Progenitor cell of endocrine pancreas (in vitro differentiated cells): Measurements from ENCODE around the gene TFF2. TPM values are rescaled to one million over a fixed set of nuclear protein-coding genes. Genes with fewer than 3 reads are reported as not detected.

Experiments
- DNase-seq: peaks from one replicate; pipeline ENCODE4 v3.0.0; 2021; ENCODE audit warnings: low spot score; ENCODE audit not compliant: unreplicated experiment
- H3K27ac Mint-ChIP-seq: 2 replicates; pipeline ENCODE4 v1.8.0; 2021; ENCODE audit warnings: mild to moderate bottlenecking, moderate library complexity, mixed read lengths
- H3K27me3 Mint-ChIP-seq: 2 replicates; pipeline ENCODE4 v1.8.0; 2021; ENCODE audit warnings: mixed read lengths
- H3K36me3 Mint-ChIP-seq: 2 replicates; pipeline ENCODE4 v1.8.0; 2022; ENCODE audit warnings: mixed read lengths; ENCODE audit not compliant: insufficient read depth
- H3K4me1 Mint-ChIP-seq: 2 replicates; pipeline ENCODE4 v1.8.0; 2021; ENCODE audit warnings: low read depth, mixed read lengths
- H3K4me3 Mint-ChIP-seq: 2 replicates; pipeline ENCODE4 v1.8.0; 2021; ENCODE audit warnings: low read depth, mild to moderate bottlenecking, moderate library complexity, mixed read lengths
- H3K9me3 Mint-ChIP-seq: 2 replicates; pipeline ENCODE4 v1.8.0; 2021; ENCODE audit warnings: low read depth, mixed read lengths
- CTCF ChIP-seq: fragments of 200-600 bp; sonication (generic); IDR thresholded peaks from one replicate; pipeline ENCODE4 v1.5.0; 2021; ENCODE audit warnings: antibody characterized with exemption, mild to moderate bottlenecking; ENCODE audit not compliant: unreplicated experiment
- total RNA-seq: library from RNA; stranded (reverse); gene quantifications from 2 replicates; pipeline ENCODE4 v1.2.1, GENCODE V29; 2021

Gene TFF2
- total RNA-seq, 1 donor from 2014 or later, result not detected

DNA sequence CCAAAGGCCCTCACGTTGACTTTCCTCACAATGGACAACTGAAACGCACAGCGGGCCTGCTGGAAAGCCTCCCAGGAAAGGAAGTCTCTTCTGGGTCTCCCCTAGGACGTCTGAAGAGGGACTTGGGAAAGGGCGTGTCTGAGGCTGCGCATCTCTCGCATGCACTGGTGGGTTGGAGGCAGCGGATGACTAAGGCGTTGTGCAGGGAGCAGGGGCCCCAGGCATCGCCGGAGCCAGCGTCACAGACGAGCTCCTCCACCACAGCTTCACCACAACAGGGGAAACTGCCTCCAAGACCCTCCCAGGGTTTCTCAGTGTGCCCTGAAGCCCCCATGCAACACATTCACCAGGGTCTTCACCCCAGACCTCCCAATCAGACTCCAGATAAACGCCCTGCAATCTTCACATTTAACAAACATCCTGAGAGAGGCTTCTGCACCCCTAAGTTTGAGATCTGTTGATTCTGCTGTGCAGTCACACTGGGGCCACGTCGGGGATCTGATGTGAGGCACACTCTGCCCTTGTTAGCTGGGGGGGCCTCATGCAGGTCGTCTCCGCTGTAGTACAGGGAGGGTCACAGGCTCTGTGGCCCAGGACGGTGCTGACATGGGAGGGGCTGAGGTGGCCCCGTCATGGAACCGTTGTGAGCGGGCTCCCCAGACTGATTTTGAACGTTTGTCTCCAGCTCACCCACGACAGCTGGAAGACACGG lies 22.6 kb upstream of the TFF2 start:
- H3K27ac Mint-ChIP-seq, result no peak overlapping the region
- H3K36me3 Mint-ChIP-seq, result peaks cover 5% of the 10 kb centered on the region
- H3K9me3 Mint-ChIP-seq, result no peaks in the 10 kb centered on the region
- no peak for TF ChIP-seq CTCF
- peaks cover 23% of the 10 kb centered on the region for H3K27me3 Mint-ChIP-seq
- H3K4me3 Mint-ChIP-seq, result no peak overlapping the region
- DNase-seq, result no peak
- H3K4me1 Mint-ChIP-seq, result peaks cover 22% of the 10 kb centered on the region

- peak overlapping the region; percentile 85 for H3K27ac Mint-ChIP-seq
- DNase-seq, result no peak
- peaks cover 3% of the 10 kb centered on the region for H3K36me3 Mint-ChIP-seq
- no peaks in the 10 kb centered on the region for H3K9me3 Mint-ChIP-seq
- H3K4me3 Mint-ChIP-seq, result no peak overlapping the region
- TF ChIP-seq CTCF, result no peak
- peaks cover 16% of the 10 kb centered on the region for H3K27me3 Mint-ChIP-seq
- peaks cover 19% of the 10 kb centered on the region for H3K4me1 Mint-ChIP-seq
These were observed 20.3 kb upstream of the TFF2 start for GRCh38 chr21:42370894-42371654.

- H3K4me1 Mint-ChIP-seq, result peaks cover 13% of the 10 kb centered on the region
- H3K9me3 Mint-ChIP-seq, result no peaks in the 10 kb centered on the region
- no peak overlapping the region for H3K4me3 Mint-ChIP-seq
- peaks cover 16% of the 10 kb centered on the region for H3K27me3 Mint-ChIP-seq
- no peak overlapping the region for H3K27ac Mint-ChIP-seq
- peaks cover 3% of the 10 kb centered on the region for H3K36me3 Mint-ChIP-seq
- no peak for DNase-seq
- TF ChIP-seq CTCF, result peak; percentile 11
These were observed 19.0 kb upstream of the TFF2 start for GRCh38 chr21:42369821-42370220.

DNA sequence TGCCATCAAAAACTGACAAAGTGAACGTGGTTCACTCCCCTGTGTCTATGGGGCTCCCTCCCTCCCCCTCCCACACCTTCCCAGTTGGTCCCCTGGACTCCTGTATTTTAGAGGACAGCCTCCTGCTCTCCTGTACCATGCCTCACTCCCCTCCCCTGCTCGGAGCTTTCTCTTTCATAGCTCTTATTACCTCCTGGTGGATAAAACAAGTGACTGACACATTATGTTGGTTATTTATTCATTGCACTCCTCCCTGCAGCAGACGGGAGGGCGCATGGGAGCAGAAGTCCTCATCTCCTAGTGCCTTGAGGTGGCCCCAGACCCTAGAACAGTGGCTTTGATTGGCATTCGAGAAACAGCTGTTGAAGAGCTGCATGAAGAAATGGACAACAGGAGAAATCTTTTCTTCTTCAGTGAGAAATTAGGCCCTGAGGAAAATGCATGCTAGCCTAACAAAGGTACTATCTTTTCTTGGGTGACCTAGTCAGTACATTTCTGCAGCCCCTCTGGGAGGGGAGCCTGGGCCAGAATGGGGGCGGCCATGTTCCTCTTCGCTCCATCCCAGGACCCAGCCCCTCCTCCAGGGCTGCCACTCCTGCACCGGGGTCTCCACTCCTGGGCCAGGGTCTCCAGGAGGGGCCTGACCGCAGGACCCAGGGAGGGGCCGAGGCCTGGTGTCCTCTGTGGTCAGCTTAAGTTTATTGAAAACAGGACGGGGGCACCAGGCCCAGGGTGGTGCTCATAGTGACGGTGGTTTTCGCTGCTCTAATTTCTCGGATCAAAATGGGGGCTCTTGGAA lies 16.8 kb upstream of the TFF2 start:
- Mint-ChIP-seq H3K36me3 (peaks cover 3% of the 10 kb centered on the region), H3K27ac (peak overlapping the region; percentile 63), H3K4me1 (peaks cover 12% of the 10 kb centered on the region), H3K27me3 (peaks cover 15% of the 10 kb centered on the region), H3K4me3 (no peak overlapping the region), H3K9me3 (no peaks in the 10 kb centered on the region)
- no peak for TF ChIP-seq CTCF
- no peak for DNase-seq
